DOHH2 (cell line): ENCODE results near the gene C13orf46.
"Not testable (repeated sequence)": the region's sequence is repeated elsewhere in the genome, so short reads cannot be mapped to it uniquely, and the experiment has no call there.

Experiments used
- CTCF ChIP-seq: fragments of 200-600 bp; sonication (generic); IDR thresholded peaks from one replicate; pipeline ENCODE4 v1.5.1; 2014; ENCODE audit warnings: antibody characterized with exemption, mild to moderate bottlenecking, low read depth, low read length; ENCODE audit not compliant: poor library complexity, severe bottlenecking
- EZH2phosphoT487 ChIP-seq: fragments of 200-600 bp; sonication (generic); IDR thresholded peaks from 2 replicates; pipeline ENCODE4 v1.6.1; 2017; ENCODE audit warnings: borderline replicate concordance, mild to moderate bottlenecking, antibody characterized with exemption, low read length, moderate library complexity, mixed read lengths

GRCh38 chr13:113913838-113914237 is 60.0 kb downstream of the C13orf46 start:
- not testable (repeated sequence) for TF ChIP-seq CTCF, EZH2phosphoT487
